Activated CD4-positive, CD25-positive, alpha-beta regulatory T cell (primary cell): ENCODE results near the gene SAE1.
A peak's percentile ranks its signal among the peaks of the same experiment; 100 is the strongest.

Experiments
- DNase-seq, 4 experiments: peaks; one replicate each; lab custom pipeline; 2025; lab: John Stamatoyannopoulos, UW

SAE1 gene

GRCh38 chr19:47158879-47159503 lies 28.4 kb downstream of the SAE1 start:
- DNase-seq = peak in 1 of 4 experiments; percentile 3

GRCh38 chr19:47161876-47162489 lies 31.3 kb downstream of the SAE1 start:
- DNase-seq = no peak

- DNase-seq = no peak
These were observed 37.4 kb downstream of the SAE1 start for GRCh38 chr19:47168065-47168464.

- DNase-seq = no peak
These were observed 42.2 kb downstream of the SAE1 start for GRCh38 chr19:47172666-47173455.

- DNase-seq = no peak
These were observed 45.5 kb downstream of the SAE1 start for GRCh38 chr19:47176071-47176626.

GRCh38 chr19:47176627-47177090 lies 46.0 kb downstream of the SAE1 start:
- DNase-seq = no peak

GRCh38 chr19:47179653-47180310 lies 49.1 kb downstream of the SAE1 start:
- DNase-seq = no peak

- DNase-seq = no peak
These were observed 53.0 kb downstream of the SAE1 start for GRCh38 chr19:47183601-47184000.

GRCh38 chr19:47186446-47187334 lies 56.1 kb downstream of the SAE1 start:
- DNase-seq = peak; percentile 27 to 62 (median 59)

- no peak for DNase-seq
These were observed 56.7 kb downstream of the SAE1 start for GRCh38 chr19:47187335-47187655.

- no peak for DNase-seq
These were observed 57.2 kb downstream of the SAE1 start for GRCh38 chr19:47187797-47188196.

GRCh38 chr19:47188507-47189033 lies 57.9 kb downstream of the SAE1 start:
- no peak for DNase-seq

GRCh38 chr19:47190167-47190727 lies 59.6 kb downstream of the SAE1 start:
- peak; percentile 3 to 30 (median 14) for DNase-seq

GRCh38 chr19:47195434-47195833 lies 64.8 kb downstream of the SAE1 start:
- DNase-seq = no peak

- DNase-seq = no peak
These were observed 66.5 kb downstream of the SAE1 start for GRCh38 chr19:47197141-47197540.

GRCh38 chr19:47200530-47200929 lies 69.9 kb downstream of the SAE1 start:
- DNase-seq = no peak

GRCh38 chr19:47203254-47203653 lies 72.6 kb downstream of the SAE1 start:
- DNase-seq = no peak

- no peak for DNase-seq
These were observed 78.9 kb downstream of the SAE1 start for GRCh38 chr19:47209319-47210179.

GRCh38 chr19:47210180-47210490 lies 79.5 kb downstream of the SAE1 start:
- no peak for DNase-seq
